Measurements from ENCODE around the gene PRG2.
"Not testable (repeated sequence)": the region's sequence is repeated elsewhere in the genome, so short reads cannot be mapped to it uniquely, and the experiment has no call there.

- not testable (repeated sequence) for TF ChIP-seq CTCF (IDR thresholded peaks at IDR 0.05; ENCODE audit: low read depth, low read length); POLR2A (IDR thresholded peaks at IDR 0.05; ENCODE audit: extremely low read depth, insufficient read length)
Measured at GRCh38 chr11:57403003-57403801, 12.8 kb upstream of the PRG2 start.

Measured in NB4 (cell line).